ENCODE measurements around the gene ZBTB20.

GRCh38 chr3:114502204-114502603, 644.9 kb downstream of the ZBTB20 start:
- TF ChIP-seq, protein P1, sequence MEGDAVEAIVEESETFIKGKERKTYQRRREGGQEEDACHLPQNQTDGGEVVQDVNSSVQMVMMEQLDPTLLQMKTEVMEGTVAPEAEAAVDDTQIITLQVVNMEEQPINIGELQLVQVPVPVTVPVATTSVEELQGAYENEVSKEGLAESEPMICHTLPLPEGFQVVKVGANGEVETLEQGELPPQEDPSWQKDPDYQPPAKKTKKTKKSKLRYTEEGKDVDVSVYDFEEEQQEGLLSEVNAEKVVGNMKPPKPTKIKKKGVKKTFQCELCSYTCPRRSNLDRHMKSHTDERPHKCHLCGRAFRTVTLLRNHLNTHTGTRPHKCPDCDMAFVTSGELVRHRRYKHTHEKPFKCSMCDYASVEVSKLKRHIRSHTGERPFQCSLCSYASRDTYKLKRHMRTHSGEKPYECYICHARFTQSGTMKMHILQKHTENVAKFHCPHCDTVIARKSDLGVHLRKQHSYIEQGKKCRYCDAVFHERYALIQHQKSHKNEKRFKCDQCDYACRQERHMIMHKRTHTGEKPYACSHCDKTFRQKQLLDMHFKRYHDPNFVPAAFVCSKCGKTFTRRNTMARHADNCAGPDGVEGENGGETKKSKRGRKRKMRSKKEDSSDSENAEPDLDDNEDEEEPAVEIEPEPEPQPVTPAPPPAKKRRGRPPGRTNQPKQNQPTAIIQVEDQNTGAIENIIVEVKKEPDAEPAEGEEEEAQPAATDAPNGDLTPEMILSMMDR (IDR thresholded peaks at IDR 0.05; ENCODE audit: low read depth, low read length, poor library complexity, severe bottlenecking) = no peak
- TF ChIP-seq EZH2phosphoT487 (IDR thresholded peaks at IDR 0.05; ENCODE audit: borderline replicate concordance, low read length) = no peak
